Activated CD4-positive, alpha-beta T cell treated with anti-CD3 and anti-CD28 coated beads for 48 hours (primary cell): Measurements from ENCODE around the gene TAS2R40.
A peak's percentile ranks its signal among the peaks of the same experiment; 100 is the strongest.
"Not testable (repeated sequence)": the region's sequence is repeated elsewhere in the genome, so short reads cannot be mapped to it uniquely, and the experiment has no call there.

ENCODE experiments used
- DNase-seq: peaks from one replicate; pipeline ENCODE4 v3.0.0-alpha.2; 2020

Gene TAS2R40

GRCh38 chr7:143221737-143222136 lies at the start of gene TAS2R40:
Gene TAS2R40, plus strand, starts transcription at chr7:143222037. Its CDS starts 42 bp downstream, at chr7:143222079.
- DNase-seq = no peak

DNA sequence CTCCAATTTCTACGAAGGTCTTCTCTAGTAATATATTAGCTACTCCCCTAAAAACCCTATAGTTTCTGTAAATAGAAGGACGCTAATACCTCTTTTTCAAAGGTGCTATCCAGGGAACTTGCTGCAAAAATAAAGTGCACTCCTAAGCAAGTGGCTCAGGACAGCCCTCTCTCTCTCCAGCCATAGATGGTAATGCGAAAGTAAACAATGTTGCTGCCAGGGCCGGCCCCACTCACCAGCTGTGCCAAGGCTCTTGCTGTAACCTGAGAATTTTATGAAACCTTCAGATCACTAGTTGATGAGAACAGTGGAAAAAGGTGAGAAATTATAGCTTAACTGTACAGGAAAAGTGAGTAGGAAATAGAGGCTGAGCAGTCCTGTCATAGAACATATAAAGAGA lies 49.5 kb upstream of the TAS2R40 start:
- DNase-seq = no peak

GRCh38 chr7:143176128-143176527 lies 45.7 kb upstream of the TAS2R40 start:
- DNase-seq = no peak

- no peak for DNase-seq
These were observed 44.3 kb upstream of the TAS2R40 start for GRCh38 chr7:143177374-143178119.

DNA sequence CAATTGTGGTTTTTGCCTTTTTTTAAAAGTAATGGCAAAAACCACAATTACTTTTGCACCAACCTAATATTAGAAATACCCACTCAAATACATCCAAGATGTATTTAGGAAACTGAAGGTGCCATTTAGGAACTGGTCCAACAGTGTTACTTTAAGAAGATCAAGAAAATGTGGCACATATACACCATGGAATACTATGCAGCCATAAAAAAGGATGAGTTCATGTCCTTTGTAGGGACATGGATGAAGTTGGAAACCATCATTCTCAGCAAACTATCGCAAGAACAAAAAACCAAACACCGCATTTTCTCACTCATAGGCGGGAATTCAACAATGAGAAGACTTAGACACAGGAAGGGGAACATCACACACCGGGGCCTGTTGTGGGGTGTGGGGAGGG lies 41.1 kb upstream of the TAS2R40 start:
- not testable (repeated sequence) for DNase-seq

DNA sequence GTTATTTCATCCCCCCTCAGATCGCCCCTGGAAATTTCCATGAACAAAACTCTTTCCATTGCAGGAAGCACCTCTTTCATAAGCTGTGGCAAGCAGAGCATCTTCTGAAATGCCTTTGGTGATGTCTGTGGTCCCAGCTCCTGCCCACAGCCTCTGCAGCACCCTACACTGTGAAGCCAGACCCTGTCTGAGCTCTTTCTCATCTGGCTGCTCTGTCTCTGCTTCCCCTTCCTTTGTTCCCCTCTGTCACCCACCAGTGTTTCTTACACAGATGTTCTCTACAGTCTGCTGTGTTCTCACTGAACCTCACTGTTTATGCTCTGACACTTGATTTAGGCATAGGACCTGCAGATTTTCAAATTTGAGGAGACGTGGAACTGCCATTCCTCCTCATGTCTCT lies 40.5 kb upstream of the TAS2R40 start:
- DNase-seq = no peak

- DNase-seq = no peak
These were observed 38.8 kb upstream of the TAS2R40 start, which contains the start of gene TAS2R39 for GRCh38 chr7:143183024-143183423. Gene TAS2R39, plus strand, starts transcription at chr7:143183419. Its CDS starts 0 bp downstream, at chr7:143183419.

DNA sequence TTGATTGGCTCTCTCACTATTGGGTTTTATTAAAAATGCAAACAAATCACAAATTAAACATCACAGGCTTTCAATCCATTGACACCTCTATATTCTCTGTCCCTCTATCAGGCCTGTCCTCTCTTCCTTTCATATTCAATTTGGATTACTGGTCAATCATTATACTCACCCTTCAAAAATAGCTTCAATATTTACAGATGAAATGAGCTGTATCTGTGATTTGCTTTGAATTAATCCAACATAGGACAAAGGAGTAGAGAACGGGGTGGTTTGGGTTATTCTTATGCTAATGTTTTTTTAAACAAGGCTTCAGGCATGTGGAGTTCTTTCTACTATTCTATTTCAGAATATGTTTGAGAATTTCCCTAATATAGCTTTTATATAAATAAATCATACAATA lies 36.3 kb upstream of the TAS2R40 start:
- DNase-seq = no peak

DNA sequence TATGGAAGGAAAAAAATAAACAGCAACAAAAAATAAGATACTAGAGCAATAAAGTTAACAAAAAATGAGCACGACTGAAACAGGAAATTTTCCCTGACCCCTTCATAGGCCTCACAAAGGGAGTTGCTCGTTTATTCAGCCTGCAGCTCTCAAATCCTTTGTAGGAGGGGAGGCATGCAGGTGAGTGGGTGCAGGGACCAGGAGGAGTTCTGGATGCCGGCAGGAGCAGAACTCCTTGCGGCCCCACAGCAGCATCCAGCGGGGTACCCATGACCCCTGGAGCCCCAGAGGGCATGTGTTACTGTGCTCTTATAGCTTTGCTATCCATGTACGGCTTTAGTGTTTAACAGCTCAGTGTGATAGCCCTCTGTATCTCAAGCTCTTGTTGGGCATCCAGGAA lies 32.8 kb upstream of the TAS2R40 start:
- DNase-seq = no peak

DNA sequence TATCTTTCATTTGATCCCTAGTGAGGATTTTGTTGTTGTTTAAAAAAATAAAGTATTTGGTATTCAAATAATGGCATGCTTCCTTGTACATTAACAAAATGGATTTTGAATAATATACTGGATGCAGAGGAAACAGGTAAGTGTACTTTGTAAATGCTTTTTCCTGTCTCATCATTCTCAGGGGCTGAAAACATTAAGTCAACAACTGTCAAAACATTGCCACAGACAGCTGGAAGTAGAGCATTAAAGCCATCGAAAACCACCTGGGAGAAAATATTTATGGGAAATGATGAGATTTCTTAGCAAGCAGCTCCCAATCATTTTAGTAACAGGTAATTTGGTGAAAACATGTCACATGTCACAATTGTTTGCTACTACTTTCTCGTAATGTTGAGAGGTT lies 28.0 kb upstream of the TAS2R40 start:
- DNase-seq = no peak

DNA sequence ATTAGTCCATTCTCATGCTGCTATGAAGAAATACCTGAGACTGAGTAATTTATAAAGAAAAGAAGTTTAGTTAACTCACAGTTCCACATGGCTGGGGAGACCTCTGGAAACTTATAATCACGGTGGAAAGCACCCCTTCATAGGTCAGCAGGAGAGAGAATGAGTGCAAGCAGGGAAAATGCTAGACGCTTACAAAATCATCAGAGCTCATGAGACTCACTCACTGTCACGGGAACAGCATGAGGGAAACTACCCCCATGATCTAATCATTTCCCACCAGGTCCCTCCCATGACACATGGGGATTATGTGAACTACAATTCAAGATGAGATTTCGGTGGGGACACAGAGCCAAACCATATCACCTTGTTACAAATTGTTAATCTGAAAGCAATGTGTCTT lies 22.8 kb upstream of the TAS2R40 start:
- DNase-seq = no peak

DNA sequence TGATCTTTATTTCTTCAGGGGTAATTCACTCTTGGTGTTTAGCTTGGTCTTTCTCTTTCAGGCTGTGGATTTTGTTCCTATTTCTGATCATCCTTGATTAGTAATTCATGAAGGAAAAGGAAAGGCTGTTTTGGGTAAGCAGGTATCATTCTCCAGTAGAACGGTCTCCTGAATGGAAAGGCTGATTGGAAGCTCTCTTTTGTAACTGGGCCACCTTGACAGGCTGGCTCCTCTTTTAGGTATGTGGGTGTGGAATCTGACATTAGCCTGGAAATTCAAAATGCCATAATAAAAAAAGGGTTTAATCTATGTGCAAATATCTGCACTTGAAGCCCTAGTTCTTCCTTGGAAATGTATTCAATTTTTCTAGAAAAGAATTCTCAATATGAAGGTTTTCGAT lies 19.7 kb upstream of the TAS2R40 start:
- no peak for DNase-seq

GRCh38 chr7:143203386-143203785 lies 18.5 kb upstream of the TAS2R40 start:
- no peak for DNase-seq

GRCh38 chr7:143205560-143206293 lies 16.1 kb upstream of the TAS2R40 start:
- DNase-seq = peak; percentile 18

DNA sequence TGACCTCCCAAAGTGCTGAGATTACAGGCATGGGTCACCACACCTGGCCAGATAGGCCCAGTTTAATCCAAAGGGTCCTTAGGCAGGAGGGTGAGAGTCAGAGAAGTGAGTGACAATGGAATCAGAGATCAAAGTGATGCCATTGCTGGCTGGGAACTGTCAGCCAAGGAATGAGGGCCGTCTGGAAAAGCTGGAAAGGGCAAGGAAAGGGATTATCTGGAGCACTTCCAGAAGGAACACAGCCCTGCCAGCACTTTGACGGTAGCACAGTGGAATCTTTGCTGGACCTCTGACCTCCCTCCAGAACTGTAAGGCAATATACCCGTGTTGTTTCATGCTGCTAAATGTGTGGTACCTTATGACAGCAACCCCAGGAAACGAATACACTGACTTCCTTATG lies 11.3 kb upstream of the TAS2R40 start:
- DNase-seq = no peak

DNA sequence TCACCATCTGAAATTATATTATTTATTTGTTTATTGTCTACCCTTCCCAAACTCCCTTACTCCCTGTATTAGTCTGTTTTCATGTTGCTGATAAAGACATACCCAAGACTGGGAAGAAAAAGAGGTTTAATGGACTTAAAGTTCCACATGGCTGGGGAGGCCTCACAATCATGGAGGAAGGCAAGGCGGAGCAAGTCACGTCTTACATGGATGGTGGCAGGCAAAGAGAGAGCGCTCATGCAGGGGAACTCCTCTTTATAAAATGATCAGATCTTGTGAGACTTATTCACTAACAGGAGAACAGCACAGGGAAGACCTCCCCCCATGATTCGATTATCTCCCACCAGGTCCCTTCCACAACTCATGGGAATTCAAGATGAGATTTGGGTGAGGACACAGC lies 8.4 kb upstream of the TAS2R40 start:
- DNase-seq = not testable (repeated sequence)

DNA sequence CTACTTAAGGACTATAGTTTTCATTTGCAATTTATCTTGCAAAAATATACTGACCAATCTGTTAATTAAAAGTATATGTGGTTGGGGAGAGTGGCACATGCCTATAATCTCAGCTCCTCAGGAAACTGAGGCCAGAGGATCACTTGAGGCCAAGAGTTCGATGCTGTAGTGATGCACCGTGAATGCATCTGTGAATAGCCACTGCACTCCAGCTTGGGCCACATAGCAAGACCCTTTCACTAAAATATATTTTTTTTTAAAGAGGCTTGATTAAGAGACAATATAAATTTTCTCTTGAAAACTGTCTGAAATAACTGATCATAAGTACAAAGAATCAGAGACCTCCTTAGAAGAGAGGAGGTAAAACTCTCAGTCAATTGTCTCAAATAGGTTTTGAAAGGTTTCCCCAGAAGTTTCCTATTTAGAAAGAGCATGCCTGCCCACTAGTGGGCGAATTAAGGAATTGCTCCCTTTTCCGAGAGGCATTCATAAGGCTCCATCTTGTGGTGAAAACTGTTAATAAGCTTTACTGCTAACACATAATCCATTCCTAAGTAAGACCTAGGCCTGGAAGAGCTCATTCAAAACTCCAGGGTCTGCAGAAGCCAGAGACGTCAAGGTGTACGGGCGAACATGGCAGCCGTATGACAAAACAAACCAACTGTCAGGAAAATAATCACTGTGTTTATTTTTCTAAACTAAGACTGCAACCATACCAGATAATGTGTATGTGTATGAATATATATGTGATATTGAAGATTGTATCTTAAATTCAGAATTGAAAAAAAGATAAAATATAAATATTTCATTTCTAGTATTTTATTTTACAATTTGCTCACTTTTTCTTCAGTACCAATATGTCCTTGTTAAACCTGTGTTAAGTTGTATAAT lies 6.8 kb upstream of the TAS2R40 start:
- peak; percentile 69 for DNase-seq

GRCh38 chr7:143216151-143216550 lies 5.7 kb upstream of the TAS2R40 start:
- no peak for DNase-seq

- DNase-seq = no peak
These were observed 5.2 kb upstream of the TAS2R40 start for GRCh38 chr7:143216686-143217085.

GRCh38 chr7:143217806-143218205 lies 4.0 kb upstream of the TAS2R40 start:
- no peak for DNase-seq

DNA sequence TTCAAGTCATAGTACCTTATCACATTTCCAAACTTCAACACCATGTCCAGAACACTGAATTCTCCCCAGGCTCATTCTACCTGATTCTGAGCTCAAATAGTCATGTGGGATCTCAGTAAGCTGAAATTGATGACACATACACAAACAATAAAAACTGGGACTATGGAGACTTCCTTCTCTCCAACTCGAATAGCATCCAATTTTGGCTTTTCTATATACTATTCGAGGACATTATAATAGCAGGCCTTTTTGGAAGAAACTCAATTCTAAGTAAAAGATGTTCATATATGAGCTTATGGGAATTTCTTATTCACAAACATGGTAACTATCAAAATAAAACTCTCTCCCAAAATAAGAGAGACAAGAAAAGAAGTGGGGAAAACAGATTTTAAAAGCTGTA lies 551 bp upstream of the TAS2R40 start:
- no peak for DNase-seq

DNA sequence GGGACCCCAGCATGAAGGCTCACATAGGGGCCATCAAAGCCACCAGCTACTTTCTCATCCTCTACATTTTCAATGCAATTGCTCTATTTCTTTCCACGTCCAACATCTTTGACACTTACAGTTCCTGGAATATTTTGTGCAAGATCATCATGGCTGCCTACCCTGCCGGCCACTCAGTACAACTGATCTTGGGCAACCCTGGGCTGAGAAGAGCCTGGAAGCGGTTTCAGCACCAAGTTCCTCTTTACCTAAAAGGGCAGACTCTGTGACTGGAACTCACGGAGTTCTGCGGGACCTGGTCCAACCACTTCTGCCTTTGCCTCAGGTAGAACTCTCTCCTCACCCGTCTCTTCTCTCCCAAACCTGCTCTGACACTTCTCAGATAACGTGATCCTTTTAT lies 945 bp downstream of the TAS2R40 start:
- no peak for DNase-seq

- no peak for DNase-seq
These were observed 1.9 kb downstream of the TAS2R40 start for GRCh38 chr7:143223784-143224183.
